DMS53 treated with DMSO at 0.1 percent for 48 hours (cell line): ENCODE data around the gene ZC3H4.

Source experiments
- DNase-seq: peaks from one replicate; lab custom pipeline; 2025; ENCODE audit not compliant: unreplicated experiment; lab: John Stamatoyannopoulos, UW

Gene ZC3H4

DNA sequence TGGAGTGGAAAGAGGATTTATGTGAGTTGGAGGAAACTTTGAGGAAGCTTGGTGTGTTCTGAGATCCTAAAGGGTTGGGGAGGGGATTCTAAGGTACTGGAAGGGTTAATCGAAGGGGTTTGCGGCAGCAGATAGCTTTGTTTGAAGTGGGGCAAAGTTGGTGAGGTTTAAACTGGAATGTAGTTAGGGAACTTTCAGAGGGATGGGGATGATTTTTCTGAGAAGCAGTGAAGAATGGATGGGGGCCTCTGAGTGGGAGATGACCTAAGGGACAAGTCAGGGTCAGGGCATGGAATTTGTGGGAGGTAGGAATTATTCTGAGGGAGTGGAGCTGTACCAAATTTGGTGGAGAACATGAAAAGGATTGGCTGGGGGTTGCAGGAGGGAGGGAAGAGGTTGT, 21.0 kb upstream of the ZC3H4 start:
- DNase-seq = no peak

DNA sequence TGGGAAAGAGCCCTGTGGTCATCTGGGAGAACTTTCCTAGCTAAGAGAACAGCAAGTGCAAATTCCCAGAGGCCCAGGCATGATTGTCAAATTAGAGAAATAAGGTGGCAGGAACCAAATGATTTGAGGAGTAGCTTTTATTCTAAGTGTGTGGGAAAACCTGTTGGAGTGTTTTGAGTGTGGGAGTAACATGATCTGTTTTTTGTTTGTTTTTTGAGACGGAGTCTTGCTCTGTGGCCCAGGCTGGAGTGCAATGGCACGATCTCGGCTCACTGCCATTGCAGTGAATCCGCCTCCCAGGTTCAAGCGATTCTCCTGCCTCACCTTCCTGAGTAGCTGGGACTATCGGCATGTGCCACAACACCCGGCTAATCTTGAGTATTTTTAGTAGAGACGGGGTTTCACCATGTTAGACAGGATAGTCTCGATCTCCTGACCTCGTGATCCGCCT, 19.5 kb upstream of the ZC3H4 start:
- DNase-seq = no peak

DNA sequence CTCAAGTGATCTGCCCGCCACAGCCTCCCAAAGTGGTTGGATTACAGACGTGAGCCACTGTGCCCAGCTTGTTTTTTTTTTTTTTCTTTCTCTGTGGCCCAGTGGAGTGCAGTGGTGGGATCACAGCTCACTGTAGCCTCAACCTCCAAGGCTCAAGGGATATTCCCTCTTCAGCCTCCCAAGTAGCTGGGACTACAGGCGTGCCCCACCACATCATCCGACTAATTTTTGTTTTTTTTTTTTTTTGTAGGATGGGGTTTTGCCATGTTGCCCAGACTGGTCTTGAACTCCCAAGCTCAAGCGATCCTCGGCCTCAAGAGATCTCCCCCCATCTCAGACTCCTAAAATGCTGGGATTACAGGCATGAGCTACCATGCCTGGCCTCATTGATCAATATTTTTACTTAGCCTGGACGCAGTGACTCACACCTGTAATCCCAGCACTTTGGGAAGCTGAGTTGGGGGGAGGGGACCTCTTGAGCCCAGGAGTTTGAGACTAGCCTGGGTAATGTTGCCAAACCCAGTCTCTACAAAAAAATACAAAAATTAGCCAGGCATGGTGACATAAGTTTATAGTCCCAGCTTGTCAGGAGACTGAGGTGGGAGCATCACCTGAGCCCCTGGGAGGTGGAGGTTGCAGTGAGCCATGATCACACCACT, 18.7 kb upstream of the ZC3H4 start:
- DNase-seq = no peak

DNA sequence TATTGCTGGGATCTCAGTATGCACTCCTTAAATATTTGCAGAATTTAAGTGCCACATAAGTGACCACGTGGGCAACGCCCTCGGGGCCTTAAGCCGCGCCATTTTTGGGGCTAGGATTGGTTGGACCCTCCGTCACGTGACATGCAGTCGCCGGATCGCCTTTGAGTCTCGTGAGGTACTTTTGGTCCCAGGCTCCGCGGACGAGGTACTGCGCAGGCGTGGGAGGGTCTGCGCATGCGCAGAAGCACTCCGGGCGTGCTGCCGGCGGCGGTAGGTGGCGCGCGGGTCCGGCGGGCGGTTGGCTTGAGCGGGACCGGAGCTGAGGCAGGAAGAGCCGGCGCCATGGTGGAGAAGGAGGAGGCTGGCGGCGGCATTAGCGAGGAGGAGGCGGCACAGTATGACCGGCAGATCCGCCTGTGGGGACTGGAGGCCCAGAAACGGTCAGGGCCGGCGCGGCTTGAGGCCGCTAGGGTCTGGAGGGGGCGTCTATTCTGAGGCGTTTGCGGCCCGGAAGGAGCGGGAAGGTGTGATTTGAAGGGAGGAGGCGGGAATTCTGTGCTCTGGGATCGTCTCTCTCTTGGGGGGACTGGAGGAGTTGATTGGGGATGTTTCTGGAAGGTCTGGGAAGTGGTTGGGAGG, 17.1 kb upstream of the ZC3H4 start, which contains the start of gene SAE1:
Gene SAE1, plus strand, starts transcription at position 247 of the 639 bp plus-strand sequence. Its CDS starts 96 bp downstream, at position 343.
- DNase-seq = peak; percentile 95

DNA sequence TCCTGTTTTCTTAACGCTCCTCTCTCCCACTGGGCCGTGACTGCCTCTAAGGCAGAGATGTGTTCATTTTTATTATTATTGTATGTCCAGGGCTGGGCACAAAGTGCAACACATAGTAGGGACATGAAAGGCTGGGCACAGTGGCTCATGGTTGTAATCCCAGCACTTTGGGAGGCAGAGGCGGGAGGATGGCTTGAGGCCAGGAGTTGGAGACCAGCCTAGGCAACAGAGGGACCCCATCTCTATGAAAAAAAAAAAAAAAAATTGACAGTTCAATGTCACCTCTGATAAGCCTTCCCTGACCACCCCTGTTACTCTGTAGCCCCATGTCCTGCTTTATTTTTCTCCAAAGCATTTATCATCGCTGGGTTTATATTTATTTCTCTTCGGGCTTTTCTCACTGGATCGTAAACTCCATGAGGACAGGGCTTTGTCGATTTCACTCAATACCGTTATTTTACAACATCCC, 16.6 kb upstream of the ZC3H4 start:
- no peak for DNase-seq

DNA sequence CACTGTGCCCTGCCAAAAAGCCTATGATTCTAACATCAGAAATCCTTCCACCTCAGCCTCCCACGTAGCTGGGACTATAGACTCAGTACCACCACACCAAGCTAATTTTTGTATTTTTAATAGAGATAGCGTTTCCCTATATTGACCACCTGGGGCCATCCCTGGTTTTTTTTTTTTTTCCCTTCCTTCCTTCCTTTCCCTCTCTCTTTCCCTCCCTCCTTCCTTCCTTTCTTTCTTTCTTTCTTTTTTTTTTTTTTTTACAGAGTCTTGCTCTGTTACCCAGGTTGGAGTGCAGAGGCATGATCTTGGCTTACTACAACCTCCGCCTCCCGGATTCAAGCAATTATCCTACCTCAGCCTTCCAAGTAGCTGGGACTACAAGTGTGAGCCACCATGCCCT, 16.0 kb upstream of the ZC3H4 start:
- no peak for DNase-seq

DNA sequence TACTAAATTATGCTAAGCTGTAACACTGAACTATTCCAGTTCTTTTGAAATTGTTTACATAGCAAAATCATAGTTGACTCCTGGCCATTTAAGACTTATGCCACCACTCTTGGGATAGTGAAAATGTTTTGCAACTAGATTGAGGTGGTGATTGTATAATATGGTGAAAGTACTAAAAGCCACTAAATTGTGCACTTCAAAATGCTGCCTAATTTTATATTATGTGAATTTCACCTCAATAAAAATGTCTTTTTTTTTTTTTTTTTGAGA, 12.0 kb upstream of the ZC3H4 start:
- DNase-seq = no peak

DNA sequence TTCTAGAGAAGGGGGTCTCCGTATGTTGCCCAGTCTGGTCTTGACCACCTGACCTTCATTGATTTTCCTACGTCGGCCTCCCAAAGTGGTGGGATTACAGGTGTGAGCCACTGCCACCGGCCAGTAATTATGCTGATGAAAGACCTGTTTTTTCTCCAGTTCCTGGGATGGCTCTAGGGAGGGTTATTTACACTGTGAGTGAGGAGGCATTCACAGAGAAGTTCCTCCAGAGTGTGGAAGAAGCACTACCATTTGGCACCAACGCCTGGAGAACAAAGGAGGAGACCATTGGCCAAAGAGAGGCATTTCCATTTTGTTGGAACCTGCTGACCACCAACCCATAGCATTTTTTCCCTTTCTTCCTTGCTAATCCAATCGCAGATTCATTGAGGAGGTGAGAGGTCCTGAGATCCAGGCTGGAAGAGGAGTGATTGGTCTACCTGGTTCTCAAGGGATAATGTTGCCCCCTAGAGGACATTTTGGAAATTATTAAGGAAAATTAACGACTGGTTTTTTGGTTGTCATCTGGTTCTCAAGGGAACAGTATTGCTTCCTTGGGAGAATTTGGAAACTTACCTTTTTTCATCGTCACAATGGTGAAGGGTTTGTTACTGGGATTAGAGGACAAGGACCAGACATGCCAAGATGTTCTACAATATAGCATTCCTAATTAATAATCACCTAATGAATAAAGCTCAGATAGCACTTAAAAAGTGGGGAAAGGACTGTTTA, 11.5 kb upstream of the ZC3H4 start:
- DNase-seq = peak; percentile 74

DNA sequence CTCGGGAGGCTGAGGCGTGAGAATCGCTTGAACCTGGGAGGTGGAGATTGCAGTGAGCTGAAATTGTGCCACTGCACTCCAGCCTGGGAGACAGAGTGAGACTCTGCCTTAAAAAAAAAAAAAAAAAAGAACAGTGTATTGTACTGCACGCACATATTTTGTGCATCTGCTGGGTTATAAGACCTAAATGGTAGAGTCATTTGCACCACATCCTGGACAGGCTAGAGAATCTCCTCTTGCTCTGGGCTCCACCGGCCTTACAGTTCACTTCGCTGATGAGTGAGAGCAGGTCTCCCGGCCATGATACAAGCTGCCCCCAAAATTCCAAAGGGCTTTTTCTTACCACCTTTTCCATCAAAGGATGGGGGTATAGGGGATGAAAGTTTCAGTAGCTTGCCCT, 9.8 kb upstream of the ZC3H4 start:
- no peak for DNase-seq

DNA sequence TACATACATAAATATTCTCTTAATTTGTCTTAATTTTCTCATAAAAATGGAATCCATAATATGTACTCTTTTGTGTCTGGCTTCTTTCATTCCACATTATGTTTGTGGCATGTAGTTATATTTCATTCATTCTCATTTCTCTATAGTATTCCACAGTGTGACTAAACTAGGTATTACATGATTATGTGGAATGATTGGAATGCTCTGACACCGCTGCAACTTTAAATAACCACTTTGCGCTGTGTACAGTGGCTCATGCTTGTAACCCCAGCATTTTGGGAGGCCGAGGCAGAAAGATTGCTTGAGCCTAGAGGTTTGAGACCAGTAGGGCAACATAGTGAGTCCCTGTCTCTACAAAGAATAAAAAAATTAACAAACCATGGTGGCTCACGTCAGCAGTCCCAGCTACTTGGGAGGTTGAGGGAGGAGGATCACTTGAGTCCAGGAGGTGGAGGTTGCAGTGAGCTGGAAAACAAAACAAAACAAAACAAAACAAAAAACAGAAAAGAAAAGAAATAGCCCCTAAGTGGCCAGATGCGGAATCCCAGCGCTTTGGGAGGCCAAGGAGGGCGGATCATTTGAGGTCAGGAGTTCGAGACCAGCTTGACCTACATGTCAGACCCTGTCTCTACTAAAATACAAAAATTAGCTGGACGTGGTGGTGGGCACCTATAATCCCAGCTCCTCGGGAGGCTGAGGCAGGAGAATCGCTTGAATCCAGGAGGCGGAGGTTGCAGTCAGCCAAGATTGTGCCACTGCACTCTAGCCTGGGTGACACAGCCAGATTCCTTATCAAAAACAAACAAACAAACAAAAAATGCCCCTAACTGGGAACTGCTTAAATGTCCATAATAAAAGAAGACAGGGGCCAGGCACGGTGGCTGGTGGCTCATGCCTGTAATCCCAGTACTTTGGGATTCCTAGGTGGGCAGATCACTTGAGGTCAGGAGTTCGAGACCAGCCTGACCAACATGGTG, 9.1 kb upstream of the ZC3H4 start:
- DNase-seq = no peak

DNA sequence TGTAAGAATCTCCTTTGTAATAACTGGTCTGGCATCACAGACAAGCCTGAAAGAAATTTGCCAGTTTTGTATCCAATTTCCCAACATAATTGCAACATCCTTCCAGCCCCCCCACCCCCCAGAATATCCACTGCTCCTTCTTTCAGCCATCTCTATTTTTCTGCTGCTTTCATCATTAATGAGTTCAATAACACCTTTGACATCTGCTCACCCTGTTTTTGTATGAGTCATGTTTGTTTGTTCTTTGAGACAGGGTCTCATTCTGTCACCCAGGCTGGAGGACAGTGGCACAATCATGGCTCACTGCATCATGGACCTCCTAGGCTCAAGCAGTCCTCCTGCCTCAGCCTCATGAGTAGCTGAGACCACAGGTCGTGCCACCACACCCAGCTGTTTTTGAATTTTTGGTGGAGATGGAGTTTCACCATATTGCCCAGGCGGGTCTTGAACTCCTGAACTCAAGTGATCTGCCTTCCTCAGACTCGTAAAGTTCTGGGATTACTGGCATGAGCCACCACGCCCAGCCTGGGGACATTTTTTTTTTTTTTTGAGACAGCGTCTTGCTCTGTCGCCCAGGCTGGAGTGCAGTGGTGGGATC, 7.0 kb upstream of the ZC3H4 start:
- peak; percentile 8 for DNase-seq

DNA sequence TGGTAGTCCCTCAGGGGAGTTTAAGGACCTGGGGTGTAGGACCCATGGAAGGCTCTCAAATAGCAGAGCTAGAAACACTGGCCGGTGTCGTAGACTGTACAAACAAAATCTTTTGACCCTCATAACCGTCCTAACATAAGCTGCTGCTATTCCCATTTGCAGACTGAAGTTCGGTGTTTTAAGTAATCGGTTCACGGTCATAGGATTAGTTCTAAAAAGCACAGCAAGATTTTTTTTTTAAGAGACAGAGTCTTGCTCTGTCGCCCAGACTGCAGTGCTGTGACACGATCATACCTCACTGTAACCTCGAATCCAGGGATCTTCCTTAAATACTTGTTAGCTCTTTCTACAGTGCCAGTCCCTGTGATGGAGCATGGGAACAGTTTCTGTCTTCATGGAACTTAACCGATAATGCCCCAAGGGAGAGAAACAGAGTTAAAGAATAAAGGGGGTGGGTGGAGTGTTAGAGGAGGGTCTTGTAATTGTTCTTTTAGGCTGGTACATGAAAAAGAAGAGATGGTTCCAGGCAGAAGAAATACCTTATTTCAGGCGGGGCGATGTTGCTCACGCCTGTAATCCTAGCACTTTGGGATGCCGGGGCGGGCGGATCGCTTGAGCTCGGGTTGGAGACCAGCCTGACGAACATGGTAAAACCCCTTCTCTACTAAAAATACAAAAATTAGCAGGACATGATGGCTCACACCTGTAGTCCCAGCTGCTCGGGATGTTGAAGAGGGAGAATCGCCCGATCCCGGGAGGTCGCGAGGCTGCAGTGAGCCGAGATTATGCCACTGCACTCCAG, 475 bp upstream of the ZC3H4 start:
- DNase-seq = peak; percentile 66

DNA sequence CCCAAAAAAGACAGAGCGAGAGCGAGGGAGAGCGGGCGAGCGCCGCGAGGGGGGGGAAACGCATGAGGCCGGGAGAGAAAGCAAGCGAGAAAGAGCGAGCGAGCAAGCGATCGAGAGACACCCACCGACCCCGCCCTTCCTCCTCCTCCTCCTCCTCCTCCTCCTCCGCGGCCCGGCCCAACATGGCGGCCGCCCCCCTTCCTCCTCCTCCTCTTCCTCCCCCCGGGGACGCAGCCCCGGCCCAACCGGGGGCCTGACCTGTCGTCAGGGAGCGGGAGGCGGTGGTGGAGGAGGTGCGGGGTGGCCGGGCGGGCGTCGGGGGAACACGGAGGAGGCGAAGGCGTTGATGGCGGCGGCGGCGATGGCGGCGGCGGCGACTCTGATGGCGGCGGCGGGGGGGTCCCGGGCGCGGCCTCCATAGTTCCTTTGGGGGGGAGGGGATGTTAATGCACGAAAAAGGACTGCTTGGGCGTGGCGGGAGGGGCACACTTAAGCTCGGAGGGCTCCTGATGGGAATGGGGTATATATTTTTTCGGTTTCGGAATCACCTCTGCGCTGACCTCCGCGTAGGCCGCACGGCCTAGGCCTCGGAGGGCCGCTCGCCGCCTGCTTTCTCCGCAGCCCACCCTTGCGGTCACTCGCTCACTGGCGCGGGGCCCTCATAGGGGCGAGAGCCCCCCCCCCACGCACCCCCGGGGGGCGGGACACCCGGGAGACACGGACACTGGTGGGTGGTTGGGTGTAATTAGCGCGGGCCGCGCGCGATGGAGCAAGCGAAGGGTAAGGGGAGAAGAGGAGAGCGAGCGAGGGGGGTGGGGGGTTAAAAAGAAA, 1.2 kb downstream of the ZC3H4 start:
- peak; percentile 20 for DNase-seq

DNA sequence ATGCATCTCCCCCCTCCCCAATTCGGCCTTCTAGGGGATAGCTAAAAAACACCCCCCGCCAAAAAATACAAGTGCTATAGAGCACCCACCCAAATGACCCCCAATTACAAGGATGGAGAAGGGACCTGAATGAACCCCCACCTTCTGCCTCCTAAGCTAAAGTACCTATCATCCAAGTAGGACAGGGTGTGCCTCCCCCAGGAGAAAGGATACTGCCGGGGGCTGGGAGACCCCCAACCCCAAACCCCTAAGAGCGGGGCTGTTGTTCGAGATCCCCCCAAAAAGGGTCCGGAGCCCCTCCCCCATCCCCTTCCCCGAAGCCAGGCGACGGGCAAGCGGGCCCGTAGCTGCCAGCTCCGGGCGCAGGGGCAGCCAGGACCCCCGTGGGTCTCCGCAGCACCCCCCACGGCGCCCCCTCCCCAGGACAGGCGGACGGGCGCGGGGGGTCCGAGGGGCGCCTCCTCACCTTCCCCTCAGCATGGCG, 1.9 kb downstream of the ZC3H4 start:
- no peak for DNase-seq

DNA sequence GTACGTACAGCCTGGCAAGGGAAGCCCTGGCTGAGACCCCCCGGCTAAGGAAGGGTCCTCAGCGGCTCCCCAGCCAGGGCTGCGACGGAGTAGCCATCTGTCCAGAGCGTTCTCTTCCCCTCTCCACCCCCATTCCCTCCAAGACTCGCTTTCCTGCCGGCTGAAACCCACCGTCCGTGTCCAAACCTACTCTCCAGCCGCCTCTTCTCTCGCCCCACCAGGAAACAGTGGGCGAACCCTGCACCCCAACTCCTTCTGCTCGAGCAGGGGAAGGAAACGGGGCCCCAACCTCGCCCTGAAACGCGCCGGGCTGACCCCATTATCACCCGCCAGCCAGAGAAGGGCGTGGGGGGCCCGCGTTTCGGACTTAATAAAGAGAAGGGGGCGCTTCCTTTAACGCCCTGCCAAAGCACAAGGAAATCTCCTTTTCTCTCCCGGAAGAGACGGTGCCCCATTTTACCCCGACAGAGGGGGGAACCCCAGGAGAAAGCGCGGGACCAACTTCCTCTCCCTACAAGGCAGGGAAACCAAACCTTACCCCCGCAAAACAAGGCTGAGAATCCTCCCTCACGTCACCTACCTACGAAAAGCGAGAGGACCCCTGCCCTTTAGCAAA, 2.5 kb downstream of the ZC3H4 start:
- DNase-seq = peak; percentile 22

DNA sequence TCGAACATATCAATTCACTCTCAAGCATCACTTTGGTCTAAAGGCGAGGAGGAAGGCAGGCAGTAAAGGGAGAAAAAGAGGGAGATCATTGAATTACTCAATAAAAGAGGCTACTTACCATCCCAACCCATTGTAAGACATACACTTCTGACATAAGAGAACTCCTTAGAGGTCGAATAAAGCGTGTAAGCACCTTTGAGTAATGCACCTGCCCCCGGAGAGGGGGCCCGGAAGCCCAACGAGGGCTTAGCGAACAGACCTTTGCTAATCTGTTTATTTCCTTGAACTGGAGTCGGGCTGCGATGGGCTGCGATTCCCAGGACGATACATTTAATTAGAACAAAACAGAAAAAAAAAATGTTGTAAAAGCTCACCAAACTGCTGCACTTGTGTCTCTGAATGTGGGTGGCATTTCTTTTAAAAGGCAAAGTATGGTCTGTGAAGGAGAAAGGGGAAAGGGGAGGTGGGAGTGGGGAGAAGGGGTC, 3.0 kb downstream of the ZC3H4 start:
- peak; percentile 21 for DNase-seq

DNA sequence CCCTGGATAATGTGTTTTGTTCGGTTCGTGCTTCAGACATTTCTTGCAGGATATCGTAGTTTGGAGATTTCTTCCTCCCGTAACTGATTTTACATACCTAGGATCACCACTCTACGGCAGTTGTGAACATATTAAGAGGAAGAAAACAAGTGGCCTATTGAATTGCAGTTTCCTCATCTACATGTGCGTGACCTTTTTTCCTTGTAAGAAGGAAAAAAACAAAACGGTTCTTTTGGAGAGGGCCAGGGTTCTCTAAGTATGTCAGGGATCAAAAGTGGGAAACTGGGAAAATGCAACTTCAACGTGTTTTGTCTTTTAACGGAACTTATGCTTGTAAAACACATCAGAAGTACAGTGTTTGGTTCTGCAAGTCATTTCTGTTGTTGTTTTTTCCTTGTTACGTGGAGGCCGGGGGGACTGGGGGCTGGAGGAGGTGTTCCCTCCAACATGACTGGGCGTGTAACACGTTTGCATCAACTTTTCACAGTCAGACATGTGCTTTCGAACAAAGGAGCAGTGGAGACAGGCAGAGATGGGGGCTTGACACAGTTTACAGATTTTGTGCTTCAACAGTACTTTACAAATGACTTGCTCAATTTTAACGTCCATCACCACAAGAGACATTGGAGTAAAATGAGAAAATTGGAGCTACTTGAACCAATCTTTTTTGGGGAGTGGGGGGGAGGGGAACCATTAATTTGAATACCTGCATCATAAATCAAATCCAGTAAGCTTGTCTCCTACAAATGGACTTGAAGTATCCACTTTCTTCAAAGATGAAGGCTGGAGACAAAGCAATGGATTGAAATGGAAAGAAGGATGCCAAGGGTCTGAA, 3.8 kb downstream of the ZC3H4 start:
- DNase-seq = no peak
